HK-2 (cell line): Measurements from ENCODE around the gene ZMYND11.

ENCODE experiments used
- DNase-seq: peaks from one replicate; pipeline ENCODE4 v3.0.0-alpha.2; 2018; ENCODE audit not compliant: unreplicated experiment

ZMYND11 gene

DNA sequence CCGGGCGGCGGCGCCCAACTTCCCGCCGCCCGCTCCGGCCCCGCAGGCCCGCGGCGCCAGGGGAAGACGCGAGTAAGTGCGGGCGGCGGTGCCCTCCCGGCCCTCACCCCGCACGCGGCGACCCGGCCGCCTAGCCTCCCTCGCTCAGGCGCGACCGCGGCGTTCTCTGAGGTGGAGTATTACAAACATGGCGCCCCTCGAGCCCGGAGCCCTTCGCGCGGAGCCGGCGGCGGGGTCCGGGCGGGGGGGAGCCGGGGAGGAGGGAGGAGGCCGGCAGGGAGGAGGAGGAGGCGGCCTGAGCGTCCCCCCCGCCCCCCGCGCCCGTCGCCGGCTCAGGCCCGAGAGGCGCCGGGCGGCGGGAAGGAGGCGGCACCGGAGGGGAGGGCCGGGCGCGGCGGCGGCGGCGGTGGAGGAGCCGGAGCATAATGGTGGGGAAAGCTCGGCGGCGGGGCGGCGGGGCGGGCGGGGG lies at the start of gene ZMYND11:
Gene ZMYND11 (plus strand): TSS at position 324 of the 469 bp plus-strand sequence. CDS start 44,558 bp downstream, outside the sequence.
- peak; percentile 58 for DNase-seq

DNA sequence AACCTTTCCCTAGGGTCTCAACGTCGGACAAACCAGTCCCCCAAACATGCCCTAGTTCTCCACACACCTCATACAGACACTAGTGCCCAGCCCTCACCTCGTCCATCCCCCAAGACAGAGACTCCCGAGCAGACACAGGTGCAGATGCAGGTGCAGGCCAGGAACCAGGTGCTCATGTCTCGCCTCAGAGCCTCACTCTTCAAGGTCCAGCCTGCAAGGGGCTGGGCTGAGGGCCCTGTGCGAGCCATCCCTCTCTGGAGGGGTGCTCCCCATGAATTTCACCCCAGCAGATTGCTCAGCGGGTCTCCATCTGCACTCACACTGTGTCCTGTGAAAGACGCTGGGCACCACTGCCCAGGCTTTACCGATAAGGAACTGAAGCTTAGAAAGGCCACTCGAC lies 49.2 kb upstream of the ZMYND11 start:
- no peak for DNase-seq

DNA sequence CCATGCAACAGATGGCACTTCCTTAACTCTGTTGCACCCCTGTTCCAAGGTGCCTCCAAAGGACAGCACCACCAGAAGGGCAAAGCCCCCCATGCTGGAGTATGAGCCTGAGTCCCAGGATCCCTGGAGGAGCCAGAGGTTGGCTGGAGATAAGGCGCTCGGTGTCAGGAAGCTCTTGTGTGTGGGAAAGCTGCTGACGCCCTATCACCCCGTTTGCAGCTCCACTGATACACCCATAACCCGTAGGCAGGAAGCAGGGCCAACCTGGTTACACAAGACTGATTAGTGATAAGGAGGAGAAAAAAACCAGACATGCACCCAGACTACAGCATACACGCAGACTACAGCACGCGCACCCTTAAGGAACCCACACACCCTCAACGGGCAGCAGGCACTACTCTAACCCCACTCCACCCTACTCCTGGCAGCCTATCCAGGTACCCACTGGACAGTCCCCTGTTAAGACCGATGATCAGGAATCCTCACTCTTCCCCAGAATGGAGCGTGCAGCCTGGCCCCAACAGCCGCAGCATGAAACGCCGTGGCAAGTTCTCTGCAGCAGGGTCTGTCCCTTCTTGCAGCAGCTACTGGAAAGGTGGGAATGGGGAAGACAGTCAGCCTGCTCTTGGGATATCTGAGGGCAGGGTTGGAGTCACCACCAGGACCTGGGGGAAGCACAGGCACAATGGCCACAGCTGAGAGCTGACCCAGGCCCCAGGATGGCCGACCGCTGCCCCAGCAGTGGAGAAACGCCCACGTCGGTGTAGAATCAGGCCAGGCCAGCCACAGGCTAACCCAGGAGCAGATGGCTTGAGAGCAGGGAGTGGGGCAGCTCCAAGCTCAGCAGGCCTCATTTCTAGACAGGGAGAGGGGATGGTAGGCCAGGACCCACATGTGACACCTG lies 47.8 kb upstream of the ZMYND11 start:
- DNase-seq: no peak

DNA sequence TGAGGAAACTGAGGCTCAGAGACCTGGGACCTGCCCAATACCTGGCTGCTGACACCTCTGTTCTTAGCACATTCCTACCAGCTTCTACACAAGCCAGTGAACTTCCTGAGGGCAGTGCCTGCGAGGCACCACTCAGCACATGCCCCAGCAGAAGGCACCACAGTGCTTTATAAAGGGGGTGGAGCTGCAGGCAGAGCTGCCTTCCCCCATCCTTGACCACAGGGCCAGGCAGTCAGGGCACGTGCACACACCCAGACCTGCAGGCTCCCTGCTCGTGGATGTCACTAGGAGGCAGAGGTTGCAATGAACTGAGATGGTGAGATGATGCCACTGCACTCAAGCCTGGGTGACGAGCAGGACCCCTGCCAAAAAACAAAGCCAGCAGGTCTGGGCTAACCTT lies 47.0 kb upstream of the ZMYND11 start:
- DNase-seq: no peak

DNA sequence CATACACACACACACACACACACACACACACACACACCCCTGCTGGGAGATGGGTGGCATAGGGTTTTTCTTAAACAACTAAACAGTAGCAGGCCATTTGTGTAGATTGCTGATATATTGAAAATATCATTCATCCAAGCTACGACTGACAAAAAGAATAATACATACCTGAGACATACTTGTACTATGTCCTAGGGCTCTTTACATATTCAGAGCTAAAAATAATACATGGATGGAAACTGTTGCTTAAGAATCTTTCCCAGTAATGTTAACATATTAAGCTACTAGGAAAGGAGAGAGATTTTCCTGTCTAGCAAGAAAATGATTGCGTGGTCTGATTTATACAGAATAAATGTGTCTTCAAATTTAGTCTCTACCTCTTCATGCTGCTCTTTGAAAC lies 46.0 kb upstream of the ZMYND11 start:
- DNase-seq: no peak

DNA sequence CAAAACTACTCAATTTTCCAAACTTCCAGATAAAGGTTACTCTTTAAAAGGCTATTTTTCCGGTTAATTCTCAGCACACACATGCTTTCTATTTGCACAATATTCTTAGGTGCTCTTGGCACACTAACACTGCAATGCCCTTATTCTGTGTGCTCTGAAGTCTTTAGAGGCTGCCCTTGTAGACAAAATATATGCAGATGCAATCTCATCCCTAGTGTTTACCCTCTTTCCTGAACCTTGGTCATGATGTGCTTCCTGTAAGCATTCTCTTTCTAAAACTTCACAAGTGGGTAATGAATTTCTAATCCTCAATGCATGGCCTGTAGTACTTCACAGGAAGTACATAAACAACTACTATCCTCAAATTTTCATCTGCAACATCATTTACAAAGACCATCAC lies 45.1 kb upstream of the ZMYND11 start:
- DNase-seq: no peak

DNA sequence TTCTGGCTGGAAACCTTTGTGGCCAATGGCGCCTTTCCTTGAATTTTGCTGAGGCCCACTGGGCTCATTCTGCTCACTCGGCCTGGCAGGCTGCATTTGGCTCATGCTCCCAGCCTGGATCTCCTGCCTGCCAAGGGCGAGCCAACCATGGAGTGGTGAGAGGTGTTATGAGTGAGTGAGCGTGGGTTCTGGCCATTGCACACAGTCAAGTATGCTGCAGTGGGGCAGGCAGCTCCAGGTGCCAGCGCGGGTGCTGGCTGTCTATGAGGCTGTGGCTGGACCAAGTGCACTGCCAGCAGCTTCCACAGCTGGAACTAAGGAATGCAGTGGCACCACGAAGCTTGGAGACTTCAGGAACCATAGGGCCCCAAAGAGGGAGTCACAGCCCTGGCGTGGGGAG lies 43.9 kb upstream of the ZMYND11 start:
- DNase-seq: no peak

DNA sequence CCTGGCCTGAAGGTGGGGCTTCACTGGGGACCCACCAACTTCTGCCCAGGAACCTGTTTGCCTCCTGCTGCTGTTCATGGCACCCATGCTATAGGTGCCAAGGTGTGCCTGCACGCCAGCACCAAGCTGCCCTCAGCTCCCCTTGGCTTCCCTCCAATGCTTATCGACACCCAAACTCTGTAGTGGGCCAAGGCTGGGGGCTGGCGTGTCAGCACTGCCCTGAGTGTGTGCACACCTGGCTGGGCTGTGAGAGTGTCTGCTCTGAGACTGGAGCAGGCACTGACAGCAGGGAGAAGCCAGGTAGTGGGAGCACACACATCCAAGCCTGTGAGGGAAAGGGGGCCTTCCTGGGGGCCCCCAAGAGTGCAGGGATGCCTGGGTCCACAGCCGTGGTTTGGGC lies 43.1 kb upstream of the ZMYND11 start:
- DNase-seq: no peak

DNA sequence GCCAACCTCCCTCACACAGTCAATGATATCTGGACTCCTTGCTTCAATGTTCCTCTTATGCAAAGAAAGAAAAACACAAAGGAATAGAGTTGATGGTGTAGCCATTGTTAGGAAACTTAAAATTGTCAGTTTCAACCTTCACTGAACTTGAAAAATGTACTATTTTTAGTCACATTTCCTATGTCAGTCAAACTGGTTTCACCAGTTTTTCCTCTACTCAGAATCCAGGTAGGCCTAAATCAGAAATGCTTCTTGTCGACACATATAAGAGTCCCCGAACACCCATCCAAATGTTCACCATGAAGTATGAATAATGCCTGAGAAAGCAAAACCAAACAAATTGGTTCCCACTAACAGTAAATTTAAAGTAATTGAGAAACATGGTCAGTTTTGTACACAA lies 42.4 kb upstream of the ZMYND11 start:
- DNase-seq: no peak

DNA sequence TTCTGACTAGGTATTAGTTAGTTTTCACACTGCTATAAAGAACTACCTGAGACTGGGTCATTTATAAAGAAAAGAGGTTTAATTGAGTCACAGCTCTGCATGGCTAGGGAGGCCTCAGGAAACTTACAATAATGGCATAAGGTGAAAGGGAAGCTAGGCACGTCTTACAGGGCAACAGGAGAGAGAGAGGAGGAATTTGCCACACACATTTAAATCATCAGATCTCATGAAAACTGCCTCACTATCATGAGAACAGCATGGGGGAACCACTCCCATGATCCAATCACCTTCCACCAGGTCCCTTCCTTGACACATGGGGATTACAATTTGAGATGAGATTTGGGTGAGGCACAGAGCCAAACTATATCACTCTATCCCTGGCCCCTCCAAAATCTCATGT lies 40.6 kb upstream of the ZMYND11 start:
- no peak for DNase-seq

DNA sequence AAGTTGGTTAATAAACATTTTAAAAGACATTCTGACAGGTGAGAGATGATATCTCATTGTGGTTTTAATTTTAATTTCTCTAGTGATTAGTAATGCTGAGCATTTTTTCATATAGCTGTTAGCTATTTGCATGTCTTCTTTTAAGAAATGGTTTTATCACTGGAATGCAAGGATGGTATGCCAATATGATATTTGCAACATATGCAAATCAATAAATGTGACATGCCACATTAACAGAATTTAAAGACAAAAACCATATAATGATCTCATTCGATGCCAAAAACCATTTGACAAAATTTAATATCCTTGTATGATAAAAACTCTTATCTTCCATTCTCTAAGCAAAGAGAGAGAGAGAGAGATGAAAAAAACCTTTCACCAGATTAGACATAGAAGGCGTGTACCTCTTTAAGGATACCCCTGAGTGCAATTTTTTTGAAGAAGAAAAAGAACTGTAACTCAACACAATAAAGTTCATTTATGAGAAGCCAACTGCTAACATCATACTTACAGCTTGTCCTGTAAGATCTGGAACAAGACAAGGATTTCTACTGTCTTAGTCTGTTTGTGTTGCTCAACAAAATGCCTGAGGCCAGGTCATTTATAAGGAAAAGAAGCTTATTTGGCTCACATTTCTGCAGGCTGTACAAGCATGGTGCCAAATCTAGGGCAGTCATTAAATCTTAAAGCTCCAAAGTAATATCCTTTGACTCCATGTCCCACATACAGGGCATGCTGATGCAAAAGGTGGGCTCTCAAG lies 39.7 kb upstream of the ZMYND11 start:
- DNase-seq: no peak

DNA sequence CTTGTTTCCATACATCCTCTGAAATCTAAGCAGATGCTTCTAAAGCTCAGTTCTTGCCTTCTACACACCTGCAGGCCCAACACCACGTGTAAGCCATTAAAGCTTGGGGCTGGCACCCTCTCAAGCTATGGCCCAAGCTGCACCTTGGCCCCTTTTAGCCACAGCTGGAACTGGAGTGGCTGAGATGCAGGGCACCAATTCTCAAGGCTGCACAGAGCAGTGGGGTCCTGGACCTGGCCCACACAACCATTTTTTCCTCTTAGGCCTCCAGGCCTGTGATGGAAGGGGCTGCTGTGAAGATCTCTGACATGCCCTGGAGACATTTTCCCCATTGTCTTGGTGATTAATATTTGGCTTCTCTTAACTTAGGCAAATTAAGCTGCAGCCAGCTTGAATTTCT lies 38.8 kb upstream of the ZMYND11 start:
- DNase-seq: no peak

DNA sequence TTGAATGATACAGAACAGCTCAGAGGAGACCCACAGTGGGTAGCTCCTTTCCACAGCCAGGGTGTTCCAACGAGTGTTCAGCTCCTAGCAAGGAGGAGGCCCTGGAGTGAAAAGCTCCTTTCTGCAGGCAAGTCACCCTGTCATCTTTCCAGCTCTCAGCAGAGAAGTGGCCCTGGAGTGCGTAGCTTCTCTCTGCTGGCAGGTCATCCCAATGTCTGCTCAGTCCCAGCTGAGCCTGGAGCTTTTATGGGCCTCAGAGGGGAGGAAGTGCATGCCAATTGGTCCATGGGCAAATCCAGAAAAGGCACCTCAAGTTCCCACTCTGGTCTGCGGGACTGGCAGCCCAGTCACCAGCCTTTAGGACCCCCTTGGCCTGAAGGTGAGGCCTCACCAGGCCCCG lies 30.8 kb upstream of the ZMYND11 start:
- DNase-seq: no peak

DNA sequence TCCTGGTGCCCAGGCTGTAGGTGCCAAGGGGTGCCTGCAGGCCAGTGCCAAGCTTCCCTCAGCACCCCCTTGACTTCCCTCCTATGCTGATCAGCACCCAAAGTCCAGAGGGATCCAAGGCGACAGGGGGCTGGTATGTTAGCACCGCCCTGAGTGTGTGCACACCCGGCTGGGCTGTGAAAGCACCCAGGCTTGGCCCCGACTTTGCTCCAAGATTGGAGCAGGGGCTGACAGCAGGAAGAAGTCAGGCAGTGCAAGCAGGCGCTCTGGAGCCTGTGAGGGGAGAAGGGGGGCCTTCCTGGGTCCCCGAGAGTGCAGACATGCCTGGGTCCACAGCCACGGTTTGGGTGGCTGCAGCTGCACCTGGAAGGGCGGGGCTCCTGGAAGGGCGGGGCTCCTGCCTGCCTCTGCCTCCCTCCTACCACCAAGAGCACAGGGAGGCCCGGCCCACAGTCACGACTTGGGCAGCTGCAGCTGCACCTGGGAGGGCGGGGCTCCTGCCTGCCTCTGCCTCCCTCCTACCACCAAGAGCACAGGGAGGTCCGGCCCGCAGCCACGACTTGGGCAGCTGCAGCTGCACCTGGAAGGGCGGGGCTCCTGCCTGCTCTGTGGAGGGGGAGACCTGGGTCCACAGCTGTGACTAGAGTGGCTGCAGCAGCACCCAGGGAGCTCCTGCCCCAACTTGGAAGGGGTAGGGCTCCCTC lies 30.2 kb upstream of the ZMYND11 start:
- DNase-seq: no peak

DNA sequence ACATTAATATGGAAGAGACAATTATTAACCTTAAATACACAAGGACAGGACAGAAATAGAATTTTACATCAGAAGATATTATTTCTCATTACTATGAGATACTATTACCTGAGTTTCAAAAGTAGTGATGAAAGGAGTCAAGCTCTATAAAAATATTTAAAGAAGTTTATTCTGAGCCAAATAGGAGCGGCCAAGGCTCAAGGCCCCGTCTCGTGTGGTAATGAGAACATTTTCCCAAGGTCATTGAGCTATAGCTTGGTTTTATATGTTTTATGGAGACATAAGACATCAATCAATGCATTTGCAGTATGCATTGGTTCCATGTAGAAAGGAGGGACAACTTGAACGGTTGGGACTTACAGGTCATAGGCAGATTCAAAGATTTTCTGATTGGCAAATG lies 29.4 kb upstream of the ZMYND11 start:
- no peak for DNase-seq

DNA sequence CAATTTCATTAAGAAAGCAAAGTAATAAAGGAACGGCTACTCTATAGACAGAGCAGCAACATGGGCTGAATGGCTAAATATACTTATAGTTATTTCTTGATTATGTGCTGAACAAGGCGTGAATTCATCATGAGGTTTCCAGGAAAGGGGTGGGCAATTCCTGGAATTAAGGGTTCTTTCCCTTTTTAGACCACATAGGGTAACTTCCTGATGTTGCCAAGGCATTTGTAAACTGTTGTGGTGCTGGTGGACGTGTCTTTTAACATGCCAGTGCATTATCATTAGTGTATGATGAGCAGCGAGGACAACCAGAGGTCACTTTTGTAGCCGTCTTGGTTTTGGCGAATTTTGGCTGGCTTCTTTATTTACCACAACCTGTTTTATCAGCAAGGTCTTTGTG lies 28.5 kb upstream of the ZMYND11 start:
- DNase-seq: no peak

DNA sequence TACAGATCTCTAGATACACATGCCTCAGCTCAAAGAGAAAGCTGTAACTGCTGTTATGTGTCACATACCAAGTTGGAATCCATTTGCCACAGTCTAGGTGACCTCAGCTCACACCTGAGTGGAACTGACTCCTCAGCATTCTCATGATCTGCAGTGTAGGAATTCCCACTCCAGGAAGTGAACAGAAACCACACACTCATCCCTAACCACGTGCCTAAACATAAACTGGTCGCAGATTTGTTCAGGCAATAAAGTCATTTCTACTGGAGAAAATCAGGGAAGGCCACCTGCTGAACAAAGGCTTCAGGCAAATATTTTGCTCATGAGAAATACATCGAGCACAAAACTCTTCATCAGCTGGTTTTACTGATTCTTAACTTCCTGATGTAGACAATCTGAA lies 23.0 kb upstream of the ZMYND11 start:
- DNase-seq: peak; percentile 20

DNA sequence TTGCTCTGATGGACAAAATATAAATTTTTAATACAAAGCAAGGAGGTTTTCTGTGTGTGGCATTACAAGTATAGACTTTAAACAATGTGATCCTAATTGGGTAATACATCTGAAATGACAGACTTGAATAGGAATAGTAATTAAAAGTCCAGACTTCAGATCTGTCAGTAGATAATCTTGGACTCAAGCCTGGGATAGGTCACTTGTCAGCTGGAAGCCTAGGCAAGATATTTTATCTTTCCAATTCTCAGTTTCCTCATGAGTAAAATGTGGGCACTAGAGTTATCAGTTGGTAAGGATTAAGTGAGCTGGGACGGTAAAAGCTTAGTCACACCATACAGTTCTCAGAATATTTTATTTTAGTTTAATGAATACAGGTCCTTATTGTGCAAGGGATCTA lies 10.4 kb upstream of the ZMYND11 start:
- DNase-seq: no peak

DNA sequence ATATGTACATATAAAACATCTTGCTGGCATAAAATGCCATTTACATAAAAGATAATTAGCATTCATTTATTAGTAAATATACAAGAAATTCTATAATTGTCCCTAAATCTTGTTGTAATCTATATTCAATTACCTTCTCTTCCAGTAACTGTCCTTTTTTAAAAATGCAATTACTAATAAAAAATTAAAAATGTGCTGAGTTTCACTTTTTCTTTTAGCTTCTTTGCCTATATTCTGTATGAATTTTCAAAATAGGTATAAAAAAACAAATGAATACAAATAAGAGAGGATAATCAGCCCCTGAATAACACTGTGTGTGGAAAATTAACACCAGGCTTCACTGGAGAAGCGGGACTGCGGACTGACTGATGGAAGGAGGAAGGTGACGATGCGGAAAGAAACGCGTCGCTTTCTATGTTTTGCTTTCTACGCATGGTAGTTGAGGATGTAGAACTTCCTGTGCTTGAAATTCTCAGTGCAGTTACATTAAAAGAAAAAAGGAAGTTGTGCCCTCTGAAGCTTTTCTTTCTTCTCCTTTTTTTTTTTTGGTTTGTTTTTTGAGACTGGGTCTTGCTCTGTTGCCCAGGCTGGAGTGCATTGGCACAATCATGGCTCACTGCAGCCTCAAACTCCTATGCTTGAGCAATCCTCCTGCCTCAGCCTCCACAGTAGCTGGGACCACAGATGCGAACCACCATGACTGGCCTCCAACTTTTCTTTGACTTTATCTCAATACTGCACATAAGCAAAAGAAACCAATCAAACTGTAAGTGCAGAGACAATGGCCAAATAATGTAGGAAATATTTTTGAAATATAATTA lies 7.4 kb upstream of the ZMYND11 start:
- DNase-seq: no peak

DNA sequence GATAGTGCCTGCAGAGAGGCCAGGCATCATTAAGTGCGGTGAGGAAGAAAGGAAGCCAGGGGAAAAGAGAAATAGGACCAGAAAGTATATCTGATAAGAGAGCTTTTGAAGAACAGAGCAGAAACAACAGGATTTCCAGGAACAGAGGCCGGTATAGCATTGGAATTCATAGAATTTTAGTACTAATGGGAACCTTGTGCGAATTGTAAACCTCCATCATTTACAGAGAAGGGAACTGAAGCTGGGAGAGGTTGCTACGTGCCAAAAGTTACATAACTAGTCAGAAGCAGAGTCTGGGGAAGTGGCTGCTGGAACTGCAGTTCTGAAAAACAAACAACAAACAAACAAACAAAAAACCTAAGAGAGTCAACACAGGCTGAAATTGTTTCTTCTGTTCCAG lies 5.4 kb upstream of the ZMYND11 start:
- no peak for DNase-seq
